Stimulated activated effector memory CD8-positive, alpha-beta T cell treated with anti-CD3 and anti-CD28 coated beads, Interleukin-12 subunit alpha, Interleukin-12 subunit beta, amount 100 ng/mL, for 72 hours (primary cell): ENCODE data around the gene MYH15.

Experiments used
- ATAC-seq: fragments of 150-1000 bp; cut with Tn5 transposase; 2 replicates; pipeline ENCODE4 v1.10.0; 2021
- DNase-seq, 2 donors: peaks; one replicate each; pipeline ENCODE4 v3.0.0; 2021 to 2022; ENCODE audit warnings: low spot score in 2 of 2
- H3K27ac Mint-ChIP-seq: one replicate; pipeline ENCODE4 v1.8.0; 2022; ENCODE audit warnings: mild to moderate bottlenecking, mixed read lengths
- H3K36me3 Mint-ChIP-seq: one replicate; pipeline ENCODE4 v1.8.0; 2022; ENCODE audit warnings: mild to moderate bottlenecking, mixed read lengths
- H3K4me1 Mint-ChIP-seq: one replicate; pipeline ENCODE4 v1.8.0; 2022; ENCODE audit warnings: mixed read lengths
- H3K4me3 Mint-ChIP-seq: one replicate; pipeline ENCODE4 v1.8.0; 2022; ENCODE audit warnings: mild to moderate bottlenecking, mixed read lengths
- H3K9me3 Mint-ChIP-seq: one replicate; pipeline ENCODE4 v1.8.0; 2022; ENCODE audit warnings: mixed read lengths

MYH15 gene

GRCh38 chr3:108338901-108339545 lies 171.4 kb downstream of the MYH15 start:
- no peak overlapping the region for H3K4me3 Mint-ChIP-seq
- DNase-seq (no peak), ATAC-seq (no peak)
- H3K36me3 Mint-ChIP-seq: no peaks in the 10 kb centered on the region
- no peaks in the 10 kb centered on the region for H3K9me3 Mint-ChIP-seq
- no peak overlapping the region for H3K27ac Mint-ChIP-seq
- peaks cover 22% of the 10 kb centered on the region for H3K4me1 Mint-ChIP-seq

DNA sequence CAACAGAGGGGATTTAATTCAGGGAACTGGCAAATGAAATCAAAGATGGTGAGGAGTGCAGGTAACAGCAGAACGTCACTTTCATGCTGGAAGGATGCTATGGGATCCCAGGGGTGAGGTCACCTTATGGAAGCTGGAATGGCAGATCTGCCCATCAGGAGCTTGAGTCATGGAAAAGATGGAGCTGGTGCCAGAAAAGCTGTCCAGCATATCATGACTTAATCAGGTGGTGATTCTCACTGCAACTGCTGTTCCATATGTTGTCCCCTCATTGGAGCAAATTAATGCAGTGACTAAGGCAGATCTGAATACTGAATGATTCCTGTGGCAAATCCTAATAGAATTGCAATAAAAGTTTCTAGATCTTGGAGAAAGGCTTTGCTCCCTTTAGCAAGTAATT lies 175.7 kb downstream of the MYH15 start:
- Mint-ChIP-seq H3K4me3 (no peak overlapping the region), H3K27ac (no peak overlapping the region), H3K4me1 (peaks cover 15% of the 10 kb centered on the region), H3K36me3 (no peaks in the 10 kb centered on the region), H3K9me3 (no peaks in the 10 kb centered on the region)
- DNase-seq (no peak), ATAC-seq (no peak)

- H3K36me3 Mint-ChIP-seq: no peaks in the 10 kb centered on the region
- no peak for DNase-seq
- ATAC-seq: no peak
- no peak overlapping the region for H3K27ac Mint-ChIP-seq
- H3K4me3 Mint-ChIP-seq: no peak overlapping the region
- H3K9me3 Mint-ChIP-seq: no peaks in the 10 kb centered on the region
- peaks cover 20% of the 10 kb centered on the region for H3K4me1 Mint-ChIP-seq
These were observed 176.4 kb downstream of the MYH15 start for GRCh38 chr3:108333961-108334360.

- H3K27ac Mint-ChIP-seq: no peak overlapping the region
- DNase-seq: no peak
- no peak overlapping the region for H3K4me3 Mint-ChIP-seq
- peaks cover 36% of the 10 kb centered on the region for H3K4me1 Mint-ChIP-seq
- peak; percentile 49 for ATAC-seq
- no peaks in the 10 kb centered on the region for H3K36me3 Mint-ChIP-seq
- H3K9me3 Mint-ChIP-seq: no peaks in the 10 kb centered on the region
These were observed 178.6 kb downstream of the MYH15 start for GRCh38 chr3:108331792-108332191.
